Esophagus mucosa (tissue), 1 donor: ENCODE results near the gene ARSH. TPM values are rescaled to one million over a fixed set of nuclear protein-coding genes. Genes with fewer than 3 reads are reported as not detected.
"Not testable (repeated sequence)": the region's sequence is repeated elsewhere in the genome, so short reads cannot be mapped to it uniquely, and the experiment has no call there.

Experiments used
- ATAC-seq: fragments of 200-7000 bp; cut with Tn5 transposase; one replicate; pipeline ENCODE4 v1.9.1; 2020
- total RNA-seq: library from RNA; stranded (reverse); gene quantifications from one replicate; pipeline ENCODE4 v1.2.4, GENCODE V29; 2023
- donor health status: DM: yes; HTN: yes; CAD: no.

The ARSH gene
- total RNA-seq, 1 donor from 2014 or later, result 0.40 TPM

- no peak for ATAC-seq
Measured at GRCh38 chrX:3037218-3037617, 30.9 kb downstream of the ARSH start.

- no peak for ATAC-seq
Measured at GRCh38 chrX:3044196-3044595, 37.9 kb downstream of the ARSH start.

- ATAC-seq, result no peak
Measured at GRCh38 chrX:3044671-3045070, 38.3 kb downstream of the ARSH start.

DNA sequence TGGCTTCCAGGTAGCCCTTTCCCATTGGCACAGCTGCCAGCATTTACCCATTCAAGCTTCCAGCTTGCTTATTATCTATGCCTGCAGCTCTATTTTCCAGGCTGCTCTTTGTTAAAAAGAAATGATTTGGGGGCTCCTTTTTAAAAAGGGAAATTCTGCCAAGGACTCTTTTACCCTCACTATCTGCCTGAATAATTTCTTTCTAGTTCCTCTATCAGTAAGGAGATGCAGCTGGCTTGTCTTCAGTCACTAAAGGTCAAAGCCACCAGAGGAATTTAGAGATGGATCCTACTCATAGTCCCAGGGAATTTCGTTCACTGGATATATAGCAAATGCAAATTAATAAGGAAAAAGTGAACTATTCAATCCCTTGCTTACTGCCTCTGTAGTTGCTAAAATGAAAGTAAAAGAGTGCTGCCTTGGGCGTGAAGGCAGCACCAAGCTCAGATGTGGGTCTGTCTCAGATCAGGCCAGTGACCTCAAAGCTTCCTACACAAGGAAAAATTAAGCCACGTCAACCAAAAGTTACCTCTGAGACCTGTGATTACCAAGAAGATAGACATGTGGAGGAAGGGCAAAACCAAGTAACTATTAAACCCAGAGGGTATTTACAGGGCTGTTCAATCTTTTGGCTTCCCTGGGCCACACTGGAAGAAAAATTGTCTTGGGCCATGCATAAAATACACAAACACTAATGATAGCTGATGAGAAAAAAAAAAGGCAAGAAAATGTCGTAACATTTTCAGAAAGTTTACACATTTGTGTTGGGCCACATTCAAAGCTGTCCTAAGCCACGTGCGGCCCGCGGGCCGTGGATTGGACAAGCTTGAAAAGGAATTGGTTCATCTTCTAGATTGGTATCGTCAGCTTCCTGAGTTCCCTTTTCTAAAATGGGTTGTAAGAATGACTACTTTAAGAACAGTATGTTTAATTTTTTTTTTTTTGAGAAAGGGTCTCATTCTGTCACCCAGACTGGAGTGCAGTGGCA is 40.2 kb downstream of the ARSH start:
- ATAC-seq, result no peak

- not testable (repeated sequence) for ATAC-seq
Measured at GRCh38 chrX:3050523-3051175, 44.3 kb downstream of the ARSH start.

GRCh38 chrX:3052860-3053259 is 46.5 kb downstream of the ARSH start:
- ATAC-seq, result peak; percentile 83

DNA sequence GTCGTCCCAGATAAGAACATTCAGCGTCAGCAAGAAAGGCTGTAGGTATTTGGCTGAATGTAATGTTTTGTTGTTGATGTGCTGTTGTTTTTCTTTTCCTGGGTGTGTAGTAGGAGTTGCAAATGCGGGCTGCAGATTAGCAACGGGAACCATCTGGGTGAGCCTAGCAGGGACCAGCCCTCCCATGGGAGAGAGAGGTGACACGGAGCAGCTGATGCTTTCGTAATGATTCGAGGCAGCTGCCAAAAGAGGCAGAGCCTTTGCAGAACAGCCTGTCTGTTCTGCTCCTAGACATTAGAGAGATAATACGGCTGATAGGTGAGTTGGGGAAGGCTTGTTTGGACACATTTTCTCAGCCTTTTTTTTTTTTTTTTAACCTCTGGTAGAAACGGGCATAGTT is 60.2 kb downstream of the ARSH start:
- peak; percentile 92 for ATAC-seq

DNA sequence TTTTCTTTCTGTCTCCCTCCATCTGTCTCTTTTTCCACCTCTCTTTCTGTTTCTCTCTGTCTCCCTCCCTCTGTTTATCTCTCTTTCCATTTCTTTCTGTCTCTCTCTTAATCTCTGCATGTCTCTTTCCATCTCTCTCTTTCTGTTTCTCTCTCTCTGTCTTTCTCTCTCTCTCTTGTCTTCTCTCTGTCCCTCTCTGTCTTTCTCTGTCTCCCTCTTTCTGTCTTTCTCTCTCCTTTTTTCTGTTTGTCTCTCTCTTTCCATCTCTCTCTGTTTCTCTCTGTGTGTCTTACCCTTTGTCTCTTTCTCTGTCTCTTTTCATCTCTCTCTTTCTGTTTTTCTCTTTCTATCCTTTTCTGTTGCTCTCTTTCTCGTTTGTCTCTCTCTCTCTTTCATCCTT is 69.6 kb downstream of the ARSH start:
- ATAC-seq, result no peak

- no peak for ATAC-seq
Measured at GRCh38 chrX:3076416-3076991, 70.2 kb downstream of the ARSH start.

Other genes starting within 250 kb of the ARSH start
- gene GYG2, start 177.6 kb upstream of the ARSH start, total RNA-seq, result 0.52 TPM
- 33.3 TPM for gene ARSD, start 77.2 kb upstream of the ARSH start, total RNA-seq
- 1.9 TPM for gene ARSF, start 34.9 kb downstream of the ARSH start, total RNA-seq